ENCODE results near the gene AVEN. TPM values are rescaled to one million over a fixed set of nuclear protein-coding genes. Genes with fewer than 3 reads are reported as not detected.

AVEN gene
- total RNA-seq, 2 donors from 2014 or later: 10.3 to 18.6 TPM

- Mint-ChIP-seq H3K27me3 (ENCODE audit: low read depth) (no peaks in the 10 kb centered on the region), H3K36me3 (ENCODE audit: insufficient read depth in 2 of 2) (no peaks in the 10 kb centered on the region), H3K4me3 (no peak overlapping the region), H3K4me1 (ENCODE audit: low read depth) (peaks cover 9% of the 10 kb centered on the region), H3K9me3 (no peaks in the 10 kb centered on the region), H3K27ac (no peak overlapping the region)
- DNase-seq (no peak), ATAC-seq (replicated peaks in 1 of 2) (no peak)
Observed at GRCh38 chr15:33915571-33916407, 123.2 kb downstream of the AVEN start.

- no peaks in the 10 kb centered on the region for H3K9me3 Mint-ChIP-seq
- ATAC-seq (replicated peaks in 1 of 2) (no peak), DNase-seq (no peak)
- no peaks in the 10 kb centered on the region for H3K36me3 Mint-ChIP-seq (ENCODE audit: insufficient read depth in 2 of 2)
- no peak overlapping the region for H3K4me3 Mint-ChIP-seq
- H3K27me3 Mint-ChIP-seq (ENCODE audit: low read depth): no peaks in the 10 kb centered on the region
- H3K27ac Mint-ChIP-seq: no peak overlapping the region
- peaks cover 9% of the 10 kb centered on the region for H3K4me1 Mint-ChIP-seq (ENCODE audit: low read depth)
Observed at GRCh38 chr15:33913459-33913858, 125.5 kb downstream of the AVEN start.

- Mint-ChIP-seq H3K4me1 (ENCODE audit: low read depth) (peaks cover 9% of the 10 kb centered on the region), H3K9me3 (no peaks in the 10 kb centered on the region), H3K27ac (no peak overlapping the region), H3K27me3 (ENCODE audit: low read depth) (no peaks in the 10 kb centered on the region), H3K36me3 (ENCODE audit: insufficient read depth in 2 of 2) (no peaks in the 10 kb centered on the region), H3K4me3 (no peak overlapping the region)
- ATAC-seq (replicated peaks in 1 of 2) (no peak), DNase-seq (no peak)
Observed at GRCh38 chr15:33912326-33912725, 126.7 kb downstream of the AVEN start.

GRCh38 chr15:33910741-33911140, 128.3 kb downstream of the AVEN start:
- Mint-ChIP-seq H3K4me1 (ENCODE audit: low read depth) (peaks cover 9% of the 10 kb centered on the region), H3K36me3 (ENCODE audit: insufficient read depth in 2 of 2) (no peaks in the 10 kb centered on the region), H3K27ac (no peak overlapping the region), H3K4me3 (no peak overlapping the region), H3K27me3 (ENCODE audit: low read depth) (no peaks in the 10 kb centered on the region), H3K9me3 (no peaks in the 10 kb centered on the region)
- DNase-seq: no peak
- ATAC-seq (replicated peaks in 1 of 2): no peak

- ATAC-seq (replicated peaks in 1 of 2) (no peak), DNase-seq (no peak)
- no peaks in the 10 kb centered on the region for H3K36me3 Mint-ChIP-seq (ENCODE audit: insufficient read depth in 2 of 2)
- H3K9me3 Mint-ChIP-seq: no peaks in the 10 kb centered on the region
- H3K27me3 Mint-ChIP-seq (ENCODE audit: low read depth): no peaks in the 10 kb centered on the region
- H3K4me1 Mint-ChIP-seq (ENCODE audit: low read depth): peaks cover 5% of the 10 kb centered on the region
- H3K27ac Mint-ChIP-seq: peak overlapping the region; percentile 60
- no peak overlapping the region for H3K4me3 Mint-ChIP-seq
Observed at GRCh38 chr15:33908406-33908805, 130.6 kb downstream of the AVEN start.

GRCh38 chr15:33907326-33907725, 131.7 kb downstream of the AVEN start:
- Mint-ChIP-seq H3K4me1 (ENCODE audit: low read depth) (no peaks in the 10 kb centered on the region), H3K4me3 (no peak overlapping the region), H3K36me3 (ENCODE audit: insufficient read depth in 2 of 2) (peaks cover 0 to 2% of the 10 kb centered on the region in 2 donors), H3K27me3 (ENCODE audit: low read depth) (no peaks in the 10 kb centered on the region), H3K9me3 (peaks cover 0 to 4% of the 10 kb centered on the region in 2 donors), H3K27ac (no peak overlapping the region)
- no peak for DNase-seq
- no peak for ATAC-seq (replicated peaks in 1 of 2)

GRCh38 chr15:33903661-33904060, 135.3 kb downstream of the AVEN start:
- Mint-ChIP-seq H3K27ac (no peak overlapping the region), H3K27me3 (ENCODE audit: low read depth) (no peaks in the 10 kb centered on the region), H3K9me3 (peaks cover 0 to 4% of the 10 kb centered on the region in 2 donors), H3K4me3 (no peak overlapping the region), H3K4me1 (ENCODE audit: low read depth) (peaks cover 3% of the 10 kb centered on the region), H3K36me3 (ENCODE audit: insufficient read depth in 2 of 2) (peaks cover 0 to 2% of the 10 kb centered on the region in 2 donors)
- ATAC-seq (replicated peaks in 1 of 2) (no peak), DNase-seq (no peak)

- Mint-ChIP-seq H3K9me3 (peaks cover 0 to 4% of the 10 kb centered on the region in 2 donors), H3K36me3 (ENCODE audit: insufficient read depth in 2 of 2) (peaks cover 0 to 2% of the 10 kb centered on the region in 2 donors), H3K4me1 (ENCODE audit: low read depth) (peaks cover 15% of the 10 kb centered on the region), H3K27ac (no peak overlapping the region), H3K4me3 (no peak overlapping the region), H3K27me3 (ENCODE audit: low read depth) (no peaks in the 10 kb centered on the region)
- no peak for ATAC-seq (replicated peaks in 1 of 2)
- no peak for DNase-seq
Observed at GRCh38 chr15:33902043-33902442, 137.0 kb downstream of the AVEN start.

- Mint-ChIP-seq H3K27me3 (ENCODE audit: low read depth) (no peaks in the 10 kb centered on the region), H3K36me3 (ENCODE audit: insufficient read depth in 2 of 2) (peaks cover 0 to 3% of the 10 kb centered on the region in 2 donors), H3K4me3 (no peak overlapping the region), H3K27ac (no peak overlapping the region), H3K4me1 (ENCODE audit: low read depth) (peaks cover 15% of the 10 kb centered on the region), H3K9me3 (no peaks in the 10 kb centered on the region)
- DNase-seq (no peak), ATAC-seq (replicated peaks in 1 of 2) (no peak)
Observed at GRCh38 chr15:33894193-33894592, 144.8 kb downstream of the AVEN start.

GRCh38 chr15:33888176-33888575, 150.8 kb downstream of the AVEN start:
- no peaks in the 10 kb centered on the region for H3K27me3 Mint-ChIP-seq (ENCODE audit: low read depth)
- peaks cover 2 to 7% of the 10 kb centered on the region in 2 donors for H3K9me3 Mint-ChIP-seq
- H3K27ac Mint-ChIP-seq: no peak overlapping the region
- no peaks in the 10 kb centered on the region for H3K4me1 Mint-ChIP-seq (ENCODE audit: low read depth)
- ATAC-seq (replicated peaks in 1 of 2) (no peak), DNase-seq (no peak)
- H3K4me3 Mint-ChIP-seq: no peak overlapping the region
- H3K36me3 Mint-ChIP-seq (ENCODE audit: insufficient read depth in 2 of 2): peaks cover 6 to 9% of the 10 kb centered on the region in 2 donors

- Mint-ChIP-seq H3K36me3 (ENCODE audit: insufficient read depth in 2 of 2) (peaks cover 6% of the 10 kb centered on the region in 2 donors), H3K27me3 (ENCODE audit: low read depth) (no peaks in the 10 kb centered on the region), H3K9me3 (peaks cover 2 to 7% of the 10 kb centered on the region in 2 donors), H3K4me3 (no peak overlapping the region), H3K27ac (no peak overlapping the region), H3K4me1 (ENCODE audit: low read depth) (no peaks in the 10 kb centered on the region)
- ATAC-seq (replicated peaks in 1 of 2): no peak
- no peak for DNase-seq
Observed at GRCh38 chr15:33882921-33883320, 156.1 kb downstream of the AVEN start.

- Mint-ChIP-seq H3K4me1 (ENCODE audit: low read depth) (no peaks in the 10 kb centered on the region), H3K27me3 (ENCODE audit: low read depth) (no peaks in the 10 kb centered on the region), H3K36me3 (ENCODE audit: insufficient read depth in 2 of 2) (no peaks in the 10 kb centered on the region), H3K9me3 (no peaks in the 10 kb centered on the region), H3K27ac (no peak overlapping the region), H3K4me3 (no peak overlapping the region)
- ATAC-seq (replicated peaks in 1 of 2): no peak
- DNase-seq: no peak
Observed at GRCh38 chr15:33874156-33874555, 164.8 kb downstream of the AVEN start.

- DNase-seq (no peak), ATAC-seq (replicated peaks in 1 of 2) (no peak)
- Mint-ChIP-seq H3K4me3 (no peak overlapping the region), H3K4me1 (ENCODE audit: low read depth) (no peaks in the 10 kb centered on the region), H3K9me3 (no peaks in the 10 kb centered on the region), H3K27me3 (ENCODE audit: low read depth) (no peaks in the 10 kb centered on the region), H3K27ac (no peak overlapping the region), H3K36me3 (ENCODE audit: insufficient read depth in 2 of 2) (no peaks in the 10 kb centered on the region)
Observed at GRCh38 chr15:33872416-33873106, 166.4 kb downstream of the AVEN start.

All from activated T-cell treated with anti-CD3 and anti-CD28 coated beads, Interleukin-2, amount 50 U/mL, for 72 hours (primary cell).